HepG2 (cell line): Measurements from ENCODE around the gene NDEL1. TPM values are rescaled to one million over a fixed set of nuclear protein-coding genes. Genes with fewer than 3 reads are reported as not detected.
A peak's percentile ranks its signal among the peaks of the same experiment; 100 is the strongest.

Source experiments
- DNMT3B ChIP-seq: conservative IDR thresholded peaks from 2 replicates; pipeline ENCODE4 v1.6.1; 2016; ENCODE audit warnings: missing biosample characterization, control low read depth
- GABPB1 ChIP-seq: IDR thresholded peaks from 2 replicates; pipeline ENCODE4 v1.6.1; 2016; ENCODE audit warnings: mild to moderate bottlenecking, missing genetic modification reagents, moderate library complexity, missing compliant biosample characterization
- HNF1B ChIP-seq: sonication (generic); formaldehyde crosslinking; IDR thresholded peaks from 2 replicates; pipeline ENCODE4 v1.5.1; 2020; ENCODE audit warnings: mild to moderate bottlenecking, moderate library complexity, missing genetic modification reagents
- HNRNPK ChIP-seq: fragments of 200-400 bp; formaldehyde crosslinking; IDR thresholded peaks from 2 replicates; pipeline ENCODE4 v1.6.1; 2018; ENCODE audit warnings: low read length, low read depth, moderate library complexity, mild to moderate bottlenecking; ENCODE audit not compliant: poor library complexity, severe bottlenecking
- JDP2 ChIP-seq: sonication (generic); formaldehyde crosslinking; IDR thresholded peaks from 2 replicates; pipeline ENCODE4 v1.8.1; 2022; ENCODE audit warnings: missing genetic modification reagents, borderline replicate concordance
- KDM3A ChIP-seq: IDR thresholded peaks from 2 replicates; pipeline ENCODE4 v1.6.1; 2018; ENCODE audit warnings: low read depth, missing compliant biosample characterization
- MAFF ChIP-seq: IDR thresholded peaks from 2 replicates; pipeline ENCODE4 v1.6.1; 2011; ENCODE audit warnings: low read depth, low read length, improper control_type of control experiment
- NFIB ChIP-seq: sonication (generic); formaldehyde crosslinking; IDR thresholded peaks from 2 replicates; pipeline ENCODE4 v1.9.0; 2021; ENCODE audit warnings: missing genetic modification reagents, mild to moderate bottlenecking, borderline replicate concordance
- POLR2AphosphoS2 ChIP-seq: IDR thresholded peaks from 2 replicates; pipeline ENCODE4 v1.6.1; 2011; ENCODE audit warnings: low read depth, low read length, improper control_type of control experiment
- PREB ChIP-seq: sonication (generic); formaldehyde crosslinking; IDR thresholded peaks from 2 replicates; pipeline ENCODE4 v1.4.0; 2020; ENCODE audit warnings: missing genetic modification reagents
- RARG ChIP-seq: sonication (generic); formaldehyde crosslinking; IDR thresholded peaks from 2 replicates; pipeline ENCODE4 v1.4.0; 2020; ENCODE audit warnings: low read depth, mild to moderate bottlenecking, missing genetic modification reagents
- SP140L ChIP-seq: sonication (generic); formaldehyde crosslinking; IDR thresholded peaks from 2 replicates; pipeline ENCODE4 v1.4.0; 2020; ENCODE audit warnings: missing genetic modification reagents, borderline replicate concordance
- ZNF34 ChIP-seq: sonication (generic); formaldehyde crosslinking; IDR thresholded peaks from 2 replicates; pipeline ENCODE4 v1.4.0; 2020; ENCODE audit warnings: mild to moderate bottlenecking, missing genetic modification reagents, borderline replicate concordance
- ZNF350 ChIP-seq: sonication (generic); formaldehyde crosslinking; IDR thresholded peaks from 2 replicates; pipeline ENCODE4 v1.4.0; 2020; ENCODE audit warnings: mild to moderate bottlenecking, low read depth, missing genetic modification reagents, borderline replicate concordance
- ZNF552 ChIP-seq: sonication (generic); formaldehyde crosslinking; IDR thresholded peaks from 2 replicates; pipeline ENCODE4 v1.9.0; 2022; ENCODE audit warnings: missing genetic modification reagents, mild to moderate bottlenecking, borderline replicate concordance
- ZNF720 ChIP-seq: sonication (generic); formaldehyde crosslinking; IDR thresholded peaks from 2 replicates; pipeline ENCODE4 v1.4.0; 2020; ENCODE audit warnings: missing genetic modification reagents
- ZNF746 ChIP-seq: sonication (generic); formaldehyde crosslinking; IDR thresholded peaks from 2 replicates; pipeline ENCODE4 v1.8.0; 2022; ENCODE audit warnings: mild to moderate bottlenecking, missing genetic modification reagents
- ZNF75D ChIP-seq: sonication (generic); formaldehyde crosslinking; IDR thresholded peaks from 2 replicates; pipeline ENCODE4 v1.8.1; 2023; ENCODE audit warnings: missing genetic modification reagents, mild to moderate bottlenecking, borderline replicate concordance
- ZNF792 ChIP-seq: IDR thresholded peaks from 2 replicates; pipeline ENCODE4 v1.6.1; 2016
- polyA plus RNA-seq, 8 experiments: library from polyadenylated mRNA; depleted of rRNA in 3 of 8; stranded (reverse) in 7 of 8; unstranded in 1 of 8; fragments of >200 nt; fragmentation: Illumina TruSeq in 4 of 8; extraction: Trizol in 4 of 8; gene quantifications; 2 replicates each; pipeline versions ENCODE4 v1.2.1 to v1.2.3, GENCODE V29; 2011 to 2016; ENCODE audit warnings: low read depth in 4 of 8, missing spikeins in 1 of 8, mixed read lengths in 1 of 8; ENCODE audit not compliant: insufficient read depth in 1 of 8
- total RNA-seq, 5 experiments: library from RNA; depleted of rRNA; stranded (reverse); fragments of >200 nt; fragmentation: Illumina TruSeq; extraction: Trizol; gene quantifications; 2 replicates each; pipeline ENCODE4 v1.2.3, GENCODE V29; 2016; ENCODE audit warnings: low read depth in 1 of 5
- TF ChIP-seq, protein P1 (sequence below): sonication (generic); formaldehyde crosslinking; IDR thresholded peaks from 2 replicates; pipeline ENCODE4 v1.4.0; 2020; ENCODE audit warnings: mild to moderate bottlenecking, missing genetic modification reagents
- TF ChIP-seq, protein P2 (sequence below): sonication (generic); formaldehyde crosslinking; IDR thresholded peaks from 2 replicates; pipeline ENCODE4 v1.5.0; 2020; ENCODE audit warnings: missing genetic modification reagents
- TF ChIP-seq, protein P3 (sequence below): IDR thresholded peaks from 2 replicates; pipeline ENCODE4 v1.6.1; 2016; ENCODE audit warnings: control low read depth

Gene NDEL1
- total and polyA plus RNA-seq, 2 of the 13 experiments (the other 11 are each of a cell fraction or from before 2014, with no cell fraction given) = 59.8 to 153 TPM

DNA sequence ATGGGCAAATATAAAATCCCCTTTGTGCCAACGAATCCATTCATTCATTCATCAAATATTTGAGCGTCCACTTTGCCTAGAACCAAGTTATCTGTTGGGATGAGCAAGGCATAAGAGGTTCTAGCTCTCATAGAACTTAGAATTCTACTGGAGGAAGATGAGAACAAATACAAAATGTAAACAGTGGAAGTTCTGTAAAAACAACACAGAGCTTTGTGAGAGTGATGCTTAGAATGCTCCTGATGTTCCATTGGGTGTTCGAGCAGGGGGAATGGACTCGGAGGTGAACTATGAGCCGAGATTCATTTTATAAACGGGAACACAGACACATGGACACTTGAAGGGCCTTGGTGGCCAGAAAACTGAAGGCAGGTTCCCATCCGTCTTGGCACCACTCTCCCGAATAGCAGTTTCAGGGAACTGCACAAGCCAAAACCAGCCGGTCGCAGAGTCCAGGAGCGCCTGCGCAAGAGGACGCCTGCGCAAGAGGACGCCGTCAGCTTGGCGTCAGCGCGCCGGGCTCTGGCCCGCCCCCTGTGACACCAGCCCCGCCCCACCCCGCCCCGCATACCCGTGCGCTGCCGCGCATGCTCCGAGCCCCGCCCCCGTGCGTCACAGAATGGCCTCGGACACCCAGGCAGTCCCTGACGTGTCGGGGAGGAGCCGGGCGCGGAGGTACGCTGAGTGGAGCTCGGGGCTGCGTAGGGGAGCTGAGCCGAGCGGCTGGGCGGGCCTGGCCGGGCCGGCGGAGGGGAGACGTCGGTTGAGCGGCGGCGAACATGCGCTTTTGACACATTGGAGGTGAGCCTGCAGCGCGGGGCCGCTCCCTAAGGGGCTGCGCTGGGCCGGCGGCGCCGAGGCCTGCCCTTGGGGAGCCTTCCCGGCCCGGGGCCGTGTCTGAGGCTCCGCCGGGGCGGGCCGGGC, at the start of gene NDEL1 (continued):
- TF ChIP-seq, protein P1, sequence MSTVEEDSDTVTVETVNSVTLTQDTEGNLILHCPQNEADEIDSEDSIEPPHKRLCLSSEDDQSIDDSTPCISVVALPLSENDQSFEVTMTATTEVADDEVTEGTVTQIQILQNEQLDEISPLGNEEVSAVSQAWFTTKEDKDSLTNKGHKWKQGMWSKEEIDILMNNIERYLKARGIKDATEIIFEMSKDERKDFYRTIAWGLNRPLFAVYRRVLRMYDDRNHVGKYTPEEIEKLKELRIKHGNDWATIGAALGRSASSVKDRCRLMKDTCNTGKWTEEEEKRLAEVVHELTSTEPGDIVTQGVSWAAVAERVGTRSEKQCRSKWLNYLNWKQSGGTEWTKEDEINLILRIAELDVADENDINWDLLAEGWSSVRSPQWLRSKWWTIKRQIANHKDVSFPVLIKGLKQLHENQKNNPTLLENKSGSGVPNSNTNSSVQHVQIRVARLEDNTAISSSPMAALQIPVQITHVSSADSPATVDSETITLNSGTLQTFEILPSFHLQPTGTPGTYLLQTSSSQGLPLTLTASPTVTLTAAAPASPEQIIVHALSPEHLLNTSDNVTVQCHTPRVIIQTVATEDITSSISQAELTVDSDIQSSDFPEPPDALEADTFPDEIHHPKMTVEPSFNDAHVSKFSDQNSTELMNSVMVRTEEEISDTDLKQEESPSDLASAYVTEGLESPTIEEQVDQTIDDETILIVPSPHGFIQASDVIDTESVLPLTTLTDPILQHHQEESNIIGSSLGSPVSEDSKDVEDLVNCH = no peak
- TF ChIP-seq, protein P2, sequence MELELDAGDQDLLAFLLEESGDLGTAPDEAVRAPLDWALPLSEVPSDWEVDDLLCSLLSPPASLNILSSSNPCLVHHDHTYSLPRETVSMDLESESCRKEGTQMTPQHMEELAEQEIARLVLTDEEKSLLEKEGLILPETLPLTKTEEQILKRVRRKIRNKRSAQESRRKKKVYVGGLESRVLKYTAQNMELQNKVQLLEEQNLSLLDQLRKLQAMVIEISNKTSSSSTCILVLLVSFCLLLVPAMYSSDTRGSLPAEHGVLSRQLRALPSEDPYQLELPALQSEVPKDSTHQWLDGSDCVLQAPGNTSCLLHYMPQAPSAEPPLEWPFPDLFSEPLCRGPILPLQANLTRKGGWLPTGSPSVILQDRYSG (CRISPR knock-in tag) = peak; percentile 65; the same call in 1 of the 2 replicates
- TF ChIP-seq SP140L (CRISPR knock-in tag) (no peak; the same call in 1 of the 2 replicates), ZNF75D (no peak), NFIB (no peak), ZNF720 (CRISPR knock-in tag) (no peak), GABPB1 (CRISPR knock-in tag) (peak; percentile 62; the same call in 1 of the 2 replicates), HNF1B (peak; percentile 52; the same call in 1 of the 2 replicates), RARG (CRISPR knock-in tag) (no peak), POLR2AphosphoS2 (no peak), HNRNPK (peak; percentile 24), ZNF350 (CRISPR knock-in tag) (peak; percentile 48; the same call in 1 of the 2 replicates), DNMT3B (CRISPR knock-in tag) (no peak), PREB (no peak), ZNF34 (0 out of 2 replicates have a peak, but pooled peaks have one; percentile 13), JDP2 (CRISPR knock-in tag) (no peak; the same call in 1 of the 2 replicates), KDM3A (0 out of 2 replicates have a peak, but pooled peaks have one; percentile 40), MAFF (no peak), ZNF746 (CRISPR knock-in tag) (no peak), ZNF552 (peak; percentile 20; the same call in 1 of the 2 replicates), ZNF792 (no peak)
- TF ChIP-seq, protein P3, sequence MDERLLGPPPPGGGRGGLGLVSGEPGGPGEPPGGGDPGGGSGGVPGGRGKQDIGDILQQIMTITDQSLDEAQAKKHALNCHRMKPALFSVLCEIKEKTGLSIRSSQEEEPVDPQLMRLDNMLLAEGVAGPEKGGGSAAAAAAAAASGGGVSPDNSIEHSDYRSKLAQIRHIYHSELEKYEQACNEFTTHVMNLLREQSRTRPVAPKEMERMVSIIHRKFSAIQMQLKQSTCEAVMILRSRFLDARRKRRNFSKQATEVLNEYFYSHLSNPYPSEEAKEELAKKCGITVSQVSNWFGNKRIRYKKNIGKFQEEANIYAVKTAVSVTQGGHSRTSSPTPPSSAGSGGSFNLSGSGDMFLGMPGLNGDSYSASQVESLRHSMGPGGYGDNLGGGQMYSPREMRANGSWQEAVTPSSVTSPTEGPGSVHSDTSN (CRISPR knock-in tag) = no peak
